ENCODE data around the gene RTRAF. TPM values are rescaled to one million over a fixed set of nuclear protein-coding genes. Genes with fewer than 3 reads are reported as not detected.

Gene RTRAF
- total and polyA plus RNA-seq, 2 experiments from 2014 or later, result 150 to 729 TPM

GRCh38 chr14:51942971-51943370, 46.4 kb upstream of the RTRAF start:
- H3K4me2 ChIP-seq, result no peak overlapping the region
- H3K9me2 ChIP-seq (ENCODE audit: insufficient read depth), result no peaks in the 10 kb centered on the region
- ATAC-seq, result no peak
- no peak overlapping the region for H3K4me3 ChIP-seq
- Mint-ChIP-seq H3K36me3 (ENCODE audit: low read depth) (no peaks in the 10 kb centered on the region), H3K4me3 (no peak overlapping the region), H3K4me1 (peaks cover 15% of the 10 kb centered on the region), H3K27me3 (ENCODE audit: insufficient read depth, low read depth, poor library complexity) (no peaks in the 10 kb centered on the region), H3K27ac (no peak overlapping the region), H3K9me3 (no peaks in the 10 kb centered on the region)
- H3K4me1 ChIP-seq (ENCODE audit: insufficient read depth), result no peaks in the 10 kb centered on the region; the same call in 1 of the 2 replicates
- no peak for DNase-seq (ENCODE audit: low spot score)
- H3K27me3 ChIP-seq (ENCODE audit: insufficient read depth), result no peaks in the 10 kb centered on the region
- TF ChIP-seq EZH2phosphoT487 (IDR thresholded peaks at IDR 0.05; ENCODE audit: unreplicated experiment), result no peak
- no peak for TF ChIP-seq ETS1 (IDR thresholded peaks at IDR 0.05)
- TF ChIP-seq ZNF331 (CRISPR knock-in tag; IDR thresholded peaks at IDR 0.05; ENCODE audit: low read depth), result no peak
- TF ChIP-seq NANOG (IDR thresholded peaks at IDR 0.05; ENCODE audit: borderline replicate concordance), result no peak
- no peak for TF ChIP-seq REST (IDR thresholded peaks at IDR 0.05; ENCODE audit: unreplicated experiment)
- TF ChIP-seq, protein P1, sequence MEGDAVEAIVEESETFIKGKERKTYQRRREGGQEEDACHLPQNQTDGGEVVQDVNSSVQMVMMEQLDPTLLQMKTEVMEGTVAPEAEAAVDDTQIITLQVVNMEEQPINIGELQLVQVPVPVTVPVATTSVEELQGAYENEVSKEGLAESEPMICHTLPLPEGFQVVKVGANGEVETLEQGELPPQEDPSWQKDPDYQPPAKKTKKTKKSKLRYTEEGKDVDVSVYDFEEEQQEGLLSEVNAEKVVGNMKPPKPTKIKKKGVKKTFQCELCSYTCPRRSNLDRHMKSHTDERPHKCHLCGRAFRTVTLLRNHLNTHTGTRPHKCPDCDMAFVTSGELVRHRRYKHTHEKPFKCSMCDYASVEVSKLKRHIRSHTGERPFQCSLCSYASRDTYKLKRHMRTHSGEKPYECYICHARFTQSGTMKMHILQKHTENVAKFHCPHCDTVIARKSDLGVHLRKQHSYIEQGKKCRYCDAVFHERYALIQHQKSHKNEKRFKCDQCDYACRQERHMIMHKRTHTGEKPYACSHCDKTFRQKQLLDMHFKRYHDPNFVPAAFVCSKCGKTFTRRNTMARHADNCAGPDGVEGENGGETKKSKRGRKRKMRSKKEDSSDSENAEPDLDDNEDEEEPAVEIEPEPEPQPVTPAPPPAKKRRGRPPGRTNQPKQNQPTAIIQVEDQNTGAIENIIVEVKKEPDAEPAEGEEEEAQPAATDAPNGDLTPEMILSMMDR (conservative IDR thresholded peaks at IDR 0.05; ENCODE audit: low read depth in 2 of 2), result no peak
- TF ChIP-seq, protein P2, sequence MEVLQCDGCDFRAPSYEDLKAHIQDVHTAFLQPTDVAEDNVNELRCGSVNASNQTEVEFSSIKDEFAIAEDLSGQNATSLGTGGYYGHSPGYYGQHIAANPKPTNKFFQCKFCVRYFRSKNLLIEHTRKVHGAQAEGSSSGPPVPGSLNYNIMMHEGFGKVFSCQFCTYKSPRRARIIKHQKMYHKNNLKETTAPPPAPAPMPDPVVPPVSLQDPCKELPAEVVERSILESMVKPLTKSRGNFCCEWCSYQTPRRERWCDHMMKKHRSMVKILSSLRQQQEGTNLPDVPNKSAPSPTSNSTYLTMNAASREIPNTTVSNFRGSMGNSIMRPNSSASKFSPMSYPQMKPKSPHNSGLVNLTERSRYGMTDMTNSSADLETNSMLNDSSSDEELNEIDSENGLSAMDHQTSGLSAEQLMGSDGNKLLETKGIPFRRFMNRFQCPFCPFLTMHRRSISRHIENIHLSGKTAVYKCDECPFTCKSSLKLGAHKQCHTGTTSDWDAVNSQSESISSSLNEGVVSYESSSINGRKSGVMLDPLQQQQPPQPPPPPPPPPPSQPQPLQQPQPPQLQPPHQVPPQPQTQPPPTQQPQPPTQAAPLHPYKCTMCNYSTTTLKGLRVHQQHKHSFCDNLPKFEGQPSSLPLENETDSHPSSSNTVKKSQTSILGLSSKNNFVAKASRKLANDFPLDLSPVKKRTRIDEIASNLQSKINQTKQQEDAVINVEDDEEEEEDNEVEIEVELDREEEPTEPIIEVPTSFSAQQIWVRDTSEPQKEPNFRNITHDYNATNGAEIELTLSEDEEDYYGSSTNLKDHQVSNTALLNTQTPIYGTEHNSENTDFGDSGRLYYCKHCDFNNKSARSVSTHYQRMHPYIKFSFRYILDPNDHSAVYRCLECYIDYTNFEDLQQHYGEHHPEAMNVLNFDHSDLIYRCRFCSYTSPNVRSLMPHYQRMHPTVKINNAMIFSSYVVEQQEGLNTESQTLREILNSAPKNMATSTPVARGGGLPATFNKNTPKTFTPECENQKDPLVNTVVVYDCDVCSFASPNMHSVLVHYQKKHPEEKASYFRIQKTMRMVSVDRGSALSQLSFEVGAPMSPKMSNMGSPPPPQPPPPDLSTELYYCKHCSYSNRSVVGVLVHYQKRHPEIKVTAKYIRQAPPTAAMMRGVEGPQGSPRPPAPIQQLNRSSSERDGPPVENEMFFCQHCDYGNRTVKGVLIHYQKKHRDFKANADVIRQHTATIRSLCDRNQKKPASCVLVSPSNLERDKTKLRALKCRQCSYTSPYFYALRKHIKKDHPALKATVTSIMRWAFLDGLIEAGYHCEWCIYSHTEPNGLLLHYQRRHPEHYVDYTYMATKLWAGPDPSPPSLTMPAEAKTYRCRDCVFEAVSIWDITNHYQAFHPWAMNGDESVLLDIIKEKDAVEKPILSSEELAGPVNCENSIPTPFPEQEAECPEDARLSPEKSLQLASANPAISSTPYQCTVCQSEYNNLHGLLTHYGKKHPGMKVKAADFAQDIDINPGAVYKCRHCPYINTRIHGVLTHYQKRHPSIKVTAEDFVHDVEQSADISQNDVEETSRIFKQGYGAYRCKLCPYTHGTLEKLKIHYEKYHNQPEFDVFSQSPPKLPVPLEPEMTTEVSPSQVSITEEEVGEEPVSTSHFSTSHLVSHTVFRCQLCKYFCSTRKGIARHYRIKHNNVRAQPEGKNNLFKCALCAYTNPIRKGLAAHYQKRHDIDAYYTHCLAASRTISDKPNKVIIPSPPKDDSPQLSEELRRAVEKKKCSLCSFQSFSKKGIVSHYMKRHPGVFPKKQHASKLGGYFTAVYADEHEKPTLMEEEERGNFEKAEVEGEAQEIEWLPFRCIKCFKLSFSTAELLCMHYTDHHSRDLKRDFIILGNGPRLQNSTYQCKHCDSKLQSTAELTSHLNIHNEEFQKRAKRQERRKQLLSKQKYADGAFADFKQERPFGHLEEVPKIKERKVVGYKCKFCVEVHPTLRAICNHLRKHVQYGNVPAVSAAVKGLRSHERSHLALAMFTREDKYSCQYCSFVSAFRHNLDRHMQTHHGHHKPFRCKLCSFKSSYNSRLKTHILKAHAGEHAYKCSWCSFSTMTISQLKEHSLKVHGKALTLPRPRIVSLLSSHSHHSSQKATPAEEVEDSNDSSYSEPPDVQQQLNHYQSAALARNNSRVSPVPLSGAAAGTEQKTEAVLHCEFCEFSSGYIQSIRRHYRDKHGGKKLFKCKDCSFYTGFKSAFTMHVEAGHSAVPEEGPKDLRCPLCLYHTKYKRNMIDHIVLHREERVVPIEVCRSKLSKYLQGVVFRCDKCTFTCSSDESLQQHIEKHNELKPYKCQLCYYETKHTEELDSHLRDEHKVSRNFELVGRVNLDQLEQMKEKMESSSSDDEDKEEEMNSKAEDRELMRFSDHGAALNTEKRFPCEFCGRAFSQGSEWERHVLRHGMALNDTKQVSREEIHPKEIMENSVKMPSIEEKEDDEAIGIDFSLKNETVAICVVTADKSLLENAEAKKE (CRISPR knock-in tag; IDR thresholded peaks at IDR 0.05), result no peak
- no peak for TF ChIP-seq ZNF114 (CRISPR knock-in tag; IDR thresholded peaks at IDR 0.05)
- TF ChIP-seq EZH2 (IDR thresholded peaks at IDR 0.05; ENCODE audit: low read depth, unreplicated experiment), result no peak
- TF ChIP-seq JUNB (IDR thresholded peaks at IDR 0.05; ENCODE audit: unreplicated experiment), result no peak
- no peak for TF ChIP-seq STAT1 (IDR thresholded peaks at IDR 0.05; ENCODE audit: unreplicated experiment)
- TF ChIP-seq POLR2AphosphoS5 (IDR thresholded peaks at IDR 0.05; ENCODE audit: low read depth), result no peak
- TF ChIP-seq CREB1 (CRISPR knock-in tag; IDR thresholded peaks at IDR 0.05; ENCODE audit: low read depth), result no peak
- H3F3A ChIP-seq (replicated peaks; ENCODE audit: low read depth), result no peaks in the 10 kb centered on the region
- H4K20me1 ChIP-seq (replicated peaks; ENCODE audit: insufficient read depth), result no peaks in the 10 kb centered on the region
- no peak overlapping the region for H2AFZ ChIP-seq
- H3K27ac ChIP-seq (ENCODE audit: low read depth), result no peak overlapping the region
- no peaks in the 10 kb centered on the region for H3K36me3 ChIP-seq (ENCODE audit: insufficient read depth)
- no peaks in the 10 kb centered on the region for H3K79me2 ChIP-seq (replicated peaks; ENCODE audit: insufficient read depth)
